ENCODE data around the gene PKHD1.

PKHD1 gene

GRCh38 chr6:51846531-51846930 lies 240.9 kb downstream of the PKHD1 start:
- no peak overlapping the region for H3K4me3 ChIP-seq (ENCODE audit: low read depth, low read length)
- TF ChIP-seq CTCF (IDR thresholded peaks at IDR 0.05; ENCODE audit: borderline replicate concordance, insufficient read depth, low read depth, low read length), result no peak

GRCh38 chr6:51844336-51844735 lies 243.1 kb downstream of the PKHD1 start:
- H3K4me3 ChIP-seq (ENCODE audit: low read depth, low read length), result no peak overlapping the region
- TF ChIP-seq CTCF (IDR thresholded peaks at IDR 0.05; ENCODE audit: borderline replicate concordance, insufficient read depth, low read depth, low read length), result no peak

- TF ChIP-seq CTCF (IDR thresholded peaks at IDR 0.05; ENCODE audit: borderline replicate concordance, insufficient read depth, low read depth, low read length), result no peak
- H3K4me3 ChIP-seq (ENCODE audit: low read depth, low read length), result no peak overlapping the region
These were observed 243.9 kb downstream of the PKHD1 start for GRCh38 chr6:51843456-51844056.

GRCh38 chr6:51842804-51843378 lies 244.5 kb downstream of the PKHD1 start:
- no peak overlapping the region for H3K4me3 ChIP-seq (ENCODE audit: low read depth, low read length)
- TF ChIP-seq CTCF (IDR thresholded peaks at IDR 0.05; ENCODE audit: borderline replicate concordance, insufficient read depth, low read depth, low read length), result no peak

- H3K4me3 ChIP-seq (ENCODE audit: low read depth, low read length), result no peak overlapping the region
- no peak for TF ChIP-seq CTCF (IDR thresholded peaks at IDR 0.05; ENCODE audit: borderline replicate concordance, insufficient read depth, low read depth, low read length)
These were observed 245.2 kb downstream of the PKHD1 start for GRCh38 chr6:51842061-51842803.

GRCh38 chr6:51841626-51842025 lies 245.8 kb downstream of the PKHD1 start:
- no peak for TF ChIP-seq CTCF (IDR thresholded peaks at IDR 0.05; ENCODE audit: borderline replicate concordance, insufficient read depth, low read depth, low read length)

More at GRCh38 chr6:51841626-51842025, 245.8 kb downstream of the PKHD1 start:
- no peak overlapping the region for H3K4me3 ChIP-seq (ENCODE audit: low read depth, low read length)
